ENCODE data around the gene SELENOV. TPM values are rescaled to one million over a fixed set of nuclear protein-coding genes. Genes with fewer than 3 reads are reported as not detected.

SELENOV gene
- total RNA-seq, 4 donors from 2014 or later = not detected

GRCh38 chr19:39492788-39493187, 22.2 kb upstream of the SELENOV start:
- peaks cover 0 to 3% (median under 1%) of the 10 kb centered on the region in 4 donors for H3K4me1 ChIP-seq
- no peak overlapping the region for H3K4me3 ChIP-seq
- TF ChIP-seq CTCF (IDR thresholded peaks at IDR 0.05) (no peak), POLR2A (IDR thresholded peaks at IDR 0.05) (no peak), EP300 (IDR thresholded peaks at IDR 0.05) (no peak)
- peaks cover 0 to 46% (median 19%) of the 10 kb centered on the region in 3 donors for H3K36me3 ChIP-seq
- 66 to 79% methylated on average over 3 of the region's 3 CpGs for WGBS, 2 donors
- DNase-seq (ENCODE audit: low spot score in 2 of 2) = no peak
- peaks cover 0 to 22% of the 10 kb centered on the region in 2 donors for H3K27me3 ChIP-seq
- no peak overlapping the region for H3K27ac ChIP-seq
- H3K9me3 ChIP-seq = no peaks in the 10 kb centered on the region

GRCh38 chr19:39494661-39495060, 20.3 kb upstream of the SELENOV start:
- TF ChIP-seq CTCF (IDR thresholded peaks at IDR 0.05) (no peak), EP300 (IDR thresholded peaks at IDR 0.05) (no peak), POLR2A (IDR thresholded peaks at IDR 0.05) (no peak)
- no peak overlapping the region for H3K4me3 ChIP-seq
- peaks cover 0 to 28% (median 5%) of the 10 kb centered on the region in 3 donors for H3K36me3 ChIP-seq
- WGBS, 2 donors = 57 to 67% methylated on average over 5 of the region's 5 CpGs
- DNase-seq (ENCODE audit: low spot score in 2 of 2) = no peak
- no peaks in the 10 kb centered on the region for H3K9me3 ChIP-seq
- no peak overlapping the region for H3K27ac ChIP-seq
- peaks cover 0 to 18% (median 10%) of the 10 kb centered on the region in 4 donors for H3K4me1 ChIP-seq
- peaks cover 0 to 41% of the 10 kb centered on the region in 2 donors for H3K27me3 ChIP-seq

- DNase-seq (ENCODE audit: low spot score in 2 of 2) = no peak
- Histone ChIP-seq H3K36me3 (peaks cover 0 to 14% (median 0%) of the 10 kb centered on the region in 3 donors), H3K4me3 (no peak overlapping the region), H3K27ac (no peak overlapping the region), H3K9me3 (no peaks in the 10 kb centered on the region), H3K4me1 (peaks cover 0 to 18% (median 10%) of the 10 kb centered on the region in 4 donors), H3K27me3 (peaks cover 0 to 55% of the 10 kb centered on the region in 2 donors)
- TF ChIP-seq EP300 (IDR thresholded peaks at IDR 0.05) (no peak), CTCF (IDR thresholded peaks at IDR 0.05) (no peak), POLR2A (IDR thresholded peaks at IDR 0.05) (no peak)
- WGBS, 2 donors = 63 to 70% methylated on average over 5 of the region's 5 CpGs
These were observed 18.9 kb upstream of the SELENOV start for GRCh38 chr19:39496063-39496462.

- Histone ChIP-seq H3K36me3 (no peaks in the 10 kb centered on the region), H3K4me3 (peak overlapping the region in 1 of 4 donors; percentile 12), H3K9me3 (peaks cover 0 to 1% (median 0%) of the 10 kb centered on the region in 4 donors), H3K27me3 (peaks cover 0 to 64% of the 10 kb centered on the region in 2 donors), H3K27ac (no peak overlapping the region), H3K4me1 (peaks cover 0 to 21% (median 10%) of the 10 kb centered on the region in 4 donors)
- WGBS, 2 donors = 0 to 5% methylated on average over 5 to 6 of the region's 7 CpGs
- DNase-seq (ENCODE audit: low spot score in 2 of 2) = no peak
- TF ChIP-seq EP300 (IDR thresholded peaks at IDR 0.05) = no peak
- TF ChIP-seq CTCF (IDR thresholded peaks at IDR 0.05) = no peak
- TF ChIP-seq POLR2A (IDR thresholded peaks at IDR 0.05) = no peak
These were observed 17.3 kb upstream of the SELENOV start for GRCh38 chr19:39497701-39497995.

GRCh38 chr19:39497996-39498797, 16.7 kb upstream of the SELENOV start:
- H3K4me3 ChIP-seq = peak overlapping the region in 1 of 4 donors; percentile 12
- H3K4me1 ChIP-seq = peaks cover 0 to 26% (median 10%) of the 10 kb centered on the region in 4 donors
- WGBS, 2 donors = 1% methylated on average over 36 of the region's 40 CpGs
- no peak overlapping the region for H3K27ac ChIP-seq
- TF ChIP-seq POLR2A (IDR thresholded peaks at IDR 0.05) = no peak
- no peak for TF ChIP-seq EP300 (IDR thresholded peaks at IDR 0.05)
- peak in 2 of 5 experiments; percentile 4 to 27 for TF ChIP-seq CTCF (IDR thresholded peaks at IDR 0.05)
- H3K27me3 ChIP-seq = peaks cover 0 to 67% of the 10 kb centered on the region in 2 donors
- peaks cover 0 to 3% (median 0%) of the 10 kb centered on the region in 4 donors for H3K9me3 ChIP-seq
- no peaks in the 10 kb centered on the region for H3K36me3 ChIP-seq
- no peak for DNase-seq (ENCODE audit: low spot score in 2 of 2)
